OCI-LY3 (cell line): ENCODE measurements around the gene IFT52.

ENCODE experiments used
- CTCF ChIP-seq: fragments of 200-600, 300-600 bp; sonication (generic); IDR thresholded peaks from 2 replicates; pipeline ENCODE4 v1.5.1; 2014; ENCODE audit warnings: antibody characterized with exemption, low read length, low read depth
- EZH2phosphoT487 ChIP-seq: fragments of 200-600 bp; shearing (Covaris generic); IDR thresholded peaks from 2 replicates; pipeline ENCODE4 v1.6.1; 2018; ENCODE audit warnings: antibody characterized with exemption, mixed run types, low read depth

GRCh38 chr20:43658069-43658722 lies 67.5 kb downstream of the IFT52 start:
- TF ChIP-seq CTCF (no peak), EZH2phosphoT487 (no peak)
